CD4-positive, alpha-beta T cell treated with Interleukin-15 for 1 hour (primary cell): ENCODE data around the gene LRRC46.

ENCODE experiments used
- DNase-seq: peaks from one replicate; pipeline ENCODE4 v3.0.0-alpha.2; 2020

The LRRC46 gene

GRCh38 chr17:47853616-47854015 is 22.1 kb downstream of the LRRC46 start:
- DNase-seq, result no peak

- no peak for DNase-seq
Observed at GRCh38 chr17:47855737-47856136, 24.3 kb downstream of the LRRC46 start.

GRCh38 chr17:47856830-47857229 is 25.4 kb downstream of the LRRC46 start:
- no peak for DNase-seq

- DNase-seq, result no peak
Observed at GRCh38 chr17:47857551-47858455, 26.3 kb downstream of the LRRC46 start.

- DNase-seq, result no peak
Observed at GRCh38 chr17:47860386-47860785, 28.9 kb downstream of the LRRC46 start.

- no peak for DNase-seq
Observed at GRCh38 chr17:47862621-47863440, 31.4 kb downstream of the LRRC46 start.

- no peak for DNase-seq
Observed at GRCh38 chr17:47864791-47865216, 33.3 kb downstream of the LRRC46 start.

GRCh38 chr17:47866941-47867340 is 35.5 kb downstream of the LRRC46 start:
- DNase-seq, result no peak

GRCh38 chr17:47867813-47868533 is 36.5 kb downstream of the LRRC46 start:
- no peak for DNase-seq

GRCh38 chr17:47869114-47869513 is 37.6 kb downstream of the LRRC46 start:
- no peak for DNase-seq

- DNase-seq, result no peak
Observed at GRCh38 chr17:47870056-47870455, 38.6 kb downstream of the LRRC46 start.

- no peak for DNase-seq
Observed at GRCh38 chr17:47871048-47871447, 39.6 kb downstream of the LRRC46 start.

- DNase-seq, result no peak
Observed at GRCh38 chr17:47872019-47872650, 40.7 kb downstream of the LRRC46 start.

GRCh38 chr17:47872651-47873161 is 41.2 kb downstream of the LRRC46 start:
- no peak for DNase-seq

GRCh38 chr17:47873200-47874090 is 42.0 kb downstream of the LRRC46 start:
- no peak for DNase-seq

- DNase-seq, result no peak
Observed at GRCh38 chr17:47875011-47875985, 43.8 kb downstream of the LRRC46 start.

- DNase-seq, result no peak
Observed at GRCh38 chr17:47877368-47878034, 46.0 kb downstream of the LRRC46 start.

- no peak for DNase-seq
Observed at GRCh38 chr17:47878203-47879027, 46.9 kb downstream of the LRRC46 start.
